NCI-H2029 treated with DMSO at 0.1 percent for 48 hours (cell line): ENCODE measurements around the gene HES5.

ENCODE experiments used
- DNase-seq: peaks from one replicate; lab custom pipeline; 2025; lab: John Stamatoyannopoulos, UW

HES5 gene

GRCh38 chr1:2514863-2515762 lies 14.9 kb downstream of the HES5 start:
- DNase-seq: no peak

- DNase-seq: no peak
These were observed 16.0 kb downstream of the HES5 start for GRCh38 chr1:2513939-2514652.

GRCh38 chr1:2512862-2513421 lies 17.1 kb downstream of the HES5 start:
- no peak for DNase-seq

- DNase-seq: no peak
These were observed 19.5 kb downstream of the HES5 start for GRCh38 chr1:2510366-2511155.

- no peak for DNase-seq
These were observed 20.5 kb downstream of the HES5 start for GRCh38 chr1:2509589-2509988.

GRCh38 chr1:2508751-2509150 lies 21.3 kb downstream of the HES5 start:
- no peak for DNase-seq

- no peak for DNase-seq
These were observed 21.9 kb downstream of the HES5 start for GRCh38 chr1:2508180-2508579.

GRCh38 chr1:2507744-2508155 lies 22.3 kb downstream of the HES5 start:
- DNase-seq: no peak

GRCh38 chr1:2506901-2507565 lies 23.0 kb downstream of the HES5 start:
- no peak for DNase-seq

- no peak for DNase-seq
These were observed 23.8 kb downstream of the HES5 start for GRCh38 chr1:2506007-2506860.

GRCh38 chr1:2505461-2505994 lies 24.5 kb downstream of the HES5 start:
- DNase-seq: no peak

- DNase-seq: no peak
These were observed 25.2 kb downstream of the HES5 start for GRCh38 chr1:2504949-2505272.

- no peak for DNase-seq
These were observed 25.7 kb downstream of the HES5 start for GRCh38 chr1:2504225-2504948.

- DNase-seq: no peak
These were observed 26.4 kb downstream of the HES5 start for GRCh38 chr1:2503554-2504224.

- no peak for DNase-seq
These were observed 27.2 kb downstream of the HES5 start for GRCh38 chr1:2502661-2503553.

GRCh38 chr1:2502210-2502609 lies 27.9 kb downstream of the HES5 start:
- DNase-seq: no peak

GRCh38 chr1:2501820-2502119 lies 28.3 kb downstream of the HES5 start:
- DNase-seq: no peak

- no peak for DNase-seq
These were observed 28.8 kb downstream of the HES5 start for GRCh38 chr1:2501041-2501819.
